Activated T-helper 1 cell treated with anti-CD3 and anti-CD28 coated beads, Interleukin-12 subunit alpha, Interleukin-12 subunit beta, Interleukin-2, Interleukin-4 antibody, amounts not matched to agents 30 ng/mL and 10 ng/mL and 1 ng/mL, durations not matched to agents 14 hours and 24 hours and 36 hours (primary cell): ENCODE measurements around the gene RAPGEF4. TPM values are rescaled to one million over a fixed set of nuclear protein-coding genes. Genes with fewer than 3 reads are reported as not detected.

ENCODE experiments used
- DNase-seq: peaks from one replicate; pipeline ENCODE4 v3.0.0; 2021; ENCODE audit warnings: low spot score
- H3K27ac Mint-ChIP-seq: one replicate; pipeline ENCODE4 v1.8.0; 2021; ENCODE audit warnings: mild to moderate bottlenecking, mixed read lengths
- H3K27me3 Mint-ChIP-seq: one replicate; pipeline ENCODE4 v1.8.0; 2022; ENCODE audit warnings: mild to moderate bottlenecking, moderate library complexity, mixed read lengths; ENCODE audit not compliant: insufficient read depth
- H3K36me3 Mint-ChIP-seq: one replicate; pipeline ENCODE4 v1.8.0; 2021; ENCODE audit warnings: low read depth, mixed read lengths
- H3K4me1 Mint-ChIP-seq: one replicate; pipeline ENCODE4 v1.8.0; 2021; ENCODE audit warnings: low read depth, mixed read lengths
- H3K4me3 Mint-ChIP-seq: one replicate; pipeline ENCODE4 v1.8.0; 2021; ENCODE audit warnings: mild to moderate bottlenecking, moderate library complexity, mixed read lengths
- H3K9me3 Mint-ChIP-seq: one replicate; pipeline ENCODE4 v1.8.0; 2021; ENCODE audit warnings: mixed read lengths
- intact Hi-C: fragments of 100-400 bp; cut with micrococcal nuclease; formaldehyde crosslinking; loops from one replicate; pipeline ENCODE4 v1.15.1; 2024
- total RNA-seq: library from RNA; stranded (reverse); gene quantifications from 2 replicates; pipeline ENCODE4 v1.2.3, GENCODE V29; 2022

RAPGEF4 gene
- total RNA-seq, 1 donor from 2014 or later: 0.31 TPM

GRCh38 chr2:172953970-172954852 lies 218.6 kb downstream of the RAPGEF4 start:
- intact Hi-C loops: no loop called here
- H3K27ac Mint-ChIP-seq: no peak overlapping the region

DNA sequence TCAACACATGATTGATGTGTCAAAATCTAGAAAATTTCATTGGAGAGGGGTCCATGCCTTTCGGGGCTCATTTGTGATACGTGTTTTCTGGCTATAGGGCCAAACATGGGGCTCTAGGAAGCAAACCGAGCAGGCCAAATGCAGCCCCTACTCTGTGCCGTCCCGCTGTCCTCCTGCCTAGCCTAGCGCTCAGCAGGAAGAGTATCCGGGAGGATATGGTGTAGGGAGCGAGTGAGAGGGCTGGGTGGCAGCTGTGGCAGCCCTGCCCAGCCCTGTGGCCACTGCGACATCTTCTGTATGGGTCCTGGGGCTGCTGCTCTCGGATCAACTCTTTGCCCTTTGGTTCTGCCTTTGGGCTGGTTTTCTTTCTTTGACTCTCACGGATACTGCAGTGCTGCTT lies 219.9 kb downstream of the RAPGEF4 start:
- no peaks in the 10 kb centered on the region for H3K27me3 Mint-ChIP-seq
- DNase-seq: no peak
- H3K9me3 Mint-ChIP-seq: no peaks in the 10 kb centered on the region
- intact Hi-C loops: no loop called here
- H3K4me1 Mint-ChIP-seq: no peaks in the 10 kb centered on the region
- H3K27ac Mint-ChIP-seq: no peak overlapping the region
- no peak overlapping the region for H3K4me3 Mint-ChIP-seq
- H3K36me3 Mint-ChIP-seq: no peaks in the 10 kb centered on the region

More at GRCh38 chr2:172953970-172954852, 218.6 kb downstream of the RAPGEF4 start:
- no peaks in the 10 kb centered on the region for H3K9me3 Mint-ChIP-seq
- no peaks in the 10 kb centered on the region for H3K4me1 Mint-ChIP-seq
- DNase-seq: no peak
- H3K4me3 Mint-ChIP-seq: no peak overlapping the region
- no peaks in the 10 kb centered on the region for H3K36me3 Mint-ChIP-seq
- no peaks in the 10 kb centered on the region for H3K27me3 Mint-ChIP-seq

GRCh38 chr2:172957734-172958133 lies 222.1 kb downstream of the RAPGEF4 start:
- no peaks in the 10 kb centered on the region for H3K9me3 Mint-ChIP-seq
- no peak overlapping the region for H3K4me3 Mint-ChIP-seq
- no peak for DNase-seq
- H3K27me3 Mint-ChIP-seq: no peaks in the 10 kb centered on the region
- H3K36me3 Mint-ChIP-seq: no peaks in the 10 kb centered on the region
- intact Hi-C loops: no loop called here
- peaks cover 7% of the 10 kb centered on the region for H3K4me1 Mint-ChIP-seq
- no peak overlapping the region for H3K27ac Mint-ChIP-seq

- intact Hi-C loops: no loop called here
- Mint-ChIP-seq H3K4me1 (peaks cover 10% of the 10 kb centered on the region), H3K4me3 (no peak overlapping the region), H3K36me3 (no peaks in the 10 kb centered on the region), H3K27me3 (no peaks in the 10 kb centered on the region), H3K27ac (no peak overlapping the region), H3K9me3 (no peaks in the 10 kb centered on the region)
- no peak for DNase-seq
These were observed 226.4 kb downstream of the RAPGEF4 start for GRCh38 chr2:172962082-172962481.

DNA sequence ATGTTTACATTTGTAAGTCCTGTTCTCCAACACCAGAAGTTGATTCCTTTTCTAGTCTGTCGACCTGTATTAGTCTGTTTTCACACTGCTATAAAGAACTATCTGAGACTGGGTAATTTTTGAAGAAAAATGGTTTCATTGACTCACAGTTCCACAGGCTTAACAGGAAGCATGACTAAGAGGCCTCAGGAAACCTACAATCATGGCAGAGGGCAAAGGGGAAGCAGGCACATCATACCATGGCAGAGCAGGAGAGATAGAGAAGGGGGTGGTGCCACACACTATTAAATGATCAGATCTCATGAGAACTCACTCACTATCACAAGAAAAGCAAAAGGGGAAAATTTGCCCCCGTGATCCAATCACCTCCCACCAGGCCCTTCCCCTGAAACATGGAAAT lies 227.2 kb downstream of the RAPGEF4 start:
- Mint-ChIP-seq H3K27me3 (no peaks in the 10 kb centered on the region), H3K9me3 (no peaks in the 10 kb centered on the region), H3K4me3 (no peak overlapping the region), H3K4me1 (peaks cover 10% of the 10 kb centered on the region), H3K27ac (peak overlapping the region; percentile 19), H3K36me3 (no peaks in the 10 kb centered on the region)
- no peak for DNase-seq
- intact Hi-C loops: no loop called here

GRCh38 chr2:172964511-172965139 lies 229.0 kb downstream of the RAPGEF4 start:
- Mint-ChIP-seq H3K27me3 (no peaks in the 10 kb centered on the region), H3K4me3 (no peak overlapping the region), H3K4me1 (peaks cover 10% of the 10 kb centered on the region), H3K27ac (no peak overlapping the region), H3K9me3 (no peaks in the 10 kb centered on the region), H3K36me3 (no peaks in the 10 kb centered on the region)
- intact Hi-C loops: no loop called here
- no peak for DNase-seq

GRCh38 chr2:172965433-172966212 lies 230.0 kb downstream of the RAPGEF4 start:
- DNase-seq: no peak
- no peak overlapping the region for H3K4me3 Mint-ChIP-seq
- no peak overlapping the region for H3K27ac Mint-ChIP-seq
- H3K36me3 Mint-ChIP-seq: no peaks in the 10 kb centered on the region
- no peaks in the 10 kb centered on the region for H3K27me3 Mint-ChIP-seq
- intact Hi-C loops: no loop called here
- H3K9me3 Mint-ChIP-seq: no peaks in the 10 kb centered on the region
- H3K4me1 Mint-ChIP-seq: peaks cover 19% of the 10 kb centered on the region

DNA sequence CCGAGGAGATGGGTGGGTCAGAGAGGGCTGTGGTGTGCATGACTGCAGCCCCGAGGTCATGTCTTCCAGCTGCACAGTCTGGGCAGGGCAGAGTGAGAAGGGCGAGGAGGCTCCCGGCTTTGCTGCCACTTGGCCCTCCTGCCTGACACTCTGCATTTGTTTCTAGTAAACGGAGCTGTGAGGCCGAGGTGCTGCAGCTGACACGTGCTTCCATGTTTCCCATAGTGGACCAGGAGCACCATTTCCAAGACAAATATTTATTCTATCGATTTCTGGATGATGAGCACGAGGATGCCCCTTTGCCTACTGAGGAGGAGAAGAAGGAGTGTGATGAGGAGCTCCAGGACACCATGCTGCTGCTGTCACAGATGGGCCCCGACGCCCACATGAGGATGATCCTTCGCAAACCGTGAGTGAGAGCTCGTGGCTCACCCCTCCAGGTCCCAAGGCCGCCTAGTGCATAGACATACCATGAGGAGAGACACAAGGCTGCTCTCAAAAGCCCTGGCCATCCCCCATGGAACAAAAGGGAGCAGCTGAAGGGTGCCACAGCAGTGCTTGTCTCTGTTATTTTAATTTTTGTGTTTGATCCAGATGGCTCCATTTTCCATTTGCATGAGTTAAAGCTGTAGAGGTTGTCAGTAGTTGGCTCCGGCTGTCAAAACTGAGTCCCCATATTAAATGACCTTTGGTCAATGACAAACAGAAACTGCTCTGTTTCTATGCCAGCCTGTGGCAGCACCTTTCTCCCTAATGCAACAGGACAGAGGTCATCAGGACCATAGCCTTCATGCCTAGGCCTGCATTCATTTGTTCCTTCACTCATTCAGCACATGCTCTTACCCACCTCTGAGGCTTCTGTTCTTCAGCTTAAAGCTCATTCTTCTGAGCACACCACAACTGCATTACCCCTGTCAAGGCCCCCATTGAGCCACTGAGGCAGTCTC lies 231.7 kb downstream of the RAPGEF4 start:
- H3K4me3 Mint-ChIP-seq: no peak overlapping the region
- H3K36me3 Mint-ChIP-seq: no peaks in the 10 kb centered on the region
- no peak for DNase-seq
- intact Hi-C loops: no loop called here
- peaks cover 24% of the 10 kb centered on the region for H3K4me1 Mint-ChIP-seq
- H3K27me3 Mint-ChIP-seq: no peaks in the 10 kb centered on the region
- H3K27ac Mint-ChIP-seq: no peak overlapping the region
- H3K9me3 Mint-ChIP-seq: no peaks in the 10 kb centered on the region

DNA sequence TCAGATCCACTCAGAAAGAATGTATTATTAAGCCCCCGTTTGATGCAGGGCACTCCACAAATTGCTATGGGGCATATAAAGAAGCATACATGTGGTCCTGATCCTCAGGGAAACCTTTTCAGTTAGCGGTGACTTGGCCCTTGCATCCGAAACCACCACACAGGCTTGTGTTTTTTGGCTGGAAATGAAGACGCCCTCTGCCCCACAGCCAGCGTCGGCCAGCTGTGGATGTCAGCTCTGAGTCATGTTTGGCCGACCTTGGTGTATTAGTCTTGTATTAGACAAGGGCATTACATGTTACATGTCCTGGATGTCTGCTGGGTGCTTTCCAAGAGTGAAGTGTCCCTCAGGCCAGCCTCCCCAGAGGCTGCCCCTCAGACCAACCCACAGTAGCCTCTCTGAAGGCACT lies 232.4 kb downstream of the RAPGEF4 start:
- Mint-ChIP-seq H3K27ac (no peak overlapping the region), H3K4me3 (no peak overlapping the region), H3K9me3 (no peaks in the 10 kb centered on the region), H3K36me3 (no peaks in the 10 kb centered on the region), H3K27me3 (no peaks in the 10 kb centered on the region), H3K4me1 (peaks cover 16% of the 10 kb centered on the region)
- DNase-seq: no peak
- intact Hi-C loops: no loop called here

- Mint-ChIP-seq H3K27me3 (peaks cover 2% of the 10 kb centered on the region), H3K4me3 (no peak overlapping the region), H3K4me1 (peaks cover 16% of the 10 kb centered on the region), H3K27ac (no peak overlapping the region), H3K9me3 (no peaks in the 10 kb centered on the region), H3K36me3 (no peaks in the 10 kb centered on the region)
- DNase-seq: no peak
- intact Hi-C loops: no loop called here
These were observed 233.5 kb downstream of the RAPGEF4 start for GRCh38 chr2:172969166-172969565.

- intact Hi-C loops: no loop called here
- Mint-ChIP-seq H3K9me3 (no peaks in the 10 kb centered on the region), H3K4me1 (peaks cover 16% of the 10 kb centered on the region), H3K27me3 (peaks cover 2% of the 10 kb centered on the region), H3K36me3 (no peaks in the 10 kb centered on the region), H3K27ac (no peak overlapping the region), H3K4me3 (no peak overlapping the region)
- no peak for DNase-seq
These were observed 234.0 kb downstream of the RAPGEF4 start for GRCh38 chr2:172969609-172970008.

GRCh38 chr2:172970660-172971059 lies 235.0 kb downstream of the RAPGEF4 start:
- H3K4me3 Mint-ChIP-seq: no peak overlapping the region

More at GRCh38 chr2:172970660-172971059, 235.0 kb downstream of the RAPGEF4 start:
- Mint-ChIP-seq H3K4me1 (peaks cover 16% of the 10 kb centered on the region), H3K27ac (no peak overlapping the region), H3K27me3 (peaks cover 8% of the 10 kb centered on the region), H3K9me3 (no peaks in the 10 kb centered on the region), H3K36me3 (no peaks in the 10 kb centered on the region)
- intact Hi-C loops: no loop called here
- DNase-seq: no peak
